ENCODE data around the gene PCIF1.

Gene PCIF1

GRCh38 chr20:45962031-45962755 lies 27.7 kb downstream of the PCIF1 start:
- no peaks in the 10 kb centered on the region for H3K4me1 ChIP-seq (ENCODE audit: control insufficient read depth, insufficient read depth, low read length, unreplicated experiment)
- no peaks in the 10 kb centered on the region for H3K79me2 ChIP-seq (ENCODE audit: control insufficient read depth, insufficient read depth, low read length, unreplicated experiment)
- H3K27ac ChIP-seq (ENCODE audit: low read depth, low read length) = no peak overlapping the region
- no peak overlapping the region for H2AFZ ChIP-seq (ENCODE audit: low read length, unreplicated experiment)
- H3K4me3 ChIP-seq (ENCODE audit: low read depth, low read length) = no peak overlapping the region
- H3K27me3 ChIP-seq (ENCODE audit: insufficient read depth, low read length) = no peaks in the 10 kb centered on the region
- peaks cover 26% of the 10 kb centered on the region; the same call in 1 of the 2 replicates for H3K36me3 ChIP-seq (ENCODE audit: insufficient read depth, low read length)

GRCh38 chr20:45963059-45964005 lies 28.8 kb downstream of the PCIF1 start:
- no peak overlapping the region for H2AFZ ChIP-seq (ENCODE audit: low read length, unreplicated experiment)
- H3K4me1 ChIP-seq (ENCODE audit: control insufficient read depth, insufficient read depth, low read length, unreplicated experiment) = peaks cover 3% of the 10 kb centered on the region
- no peaks in the 10 kb centered on the region for H3K27me3 ChIP-seq (ENCODE audit: insufficient read depth, low read length)
- no peak overlapping the region for H3K4me3 ChIP-seq (ENCODE audit: low read depth, low read length)
- peaks cover 3% of the 10 kb centered on the region for H3K79me2 ChIP-seq (ENCODE audit: control insufficient read depth, insufficient read depth, low read length, unreplicated experiment)
- H3K27ac ChIP-seq (ENCODE audit: low read depth, low read length) = no peak overlapping the region
- peaks cover 25% of the 10 kb centered on the region; the same call in 1 of the 2 replicates for H3K36me3 ChIP-seq (ENCODE audit: insufficient read depth, low read length)

DNA sequence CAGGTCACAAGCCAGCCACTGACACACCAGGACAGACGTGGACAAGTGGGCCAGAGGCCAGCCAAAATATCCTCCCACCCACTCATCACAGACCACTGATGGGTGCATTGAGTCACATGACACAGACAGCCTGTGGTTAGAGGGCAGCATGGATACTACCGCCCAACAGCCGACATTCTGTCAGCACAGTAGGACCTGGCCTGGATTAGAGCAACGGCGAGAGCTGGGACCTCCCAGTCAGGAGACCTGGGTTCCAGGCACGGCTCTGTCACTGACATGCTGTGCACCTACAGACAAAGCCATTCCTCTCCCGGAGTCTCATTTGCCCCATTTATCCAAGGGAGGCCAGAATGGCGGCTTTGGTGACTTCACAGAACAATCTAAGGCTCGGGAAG lies 29.5 kb downstream of the PCIF1 start:
- H3K36me3 ChIP-seq (ENCODE audit: insufficient read depth, low read length) = peaks cover 18% of the 10 kb centered on the region; the same call in 1 of the 2 replicates

DNA sequence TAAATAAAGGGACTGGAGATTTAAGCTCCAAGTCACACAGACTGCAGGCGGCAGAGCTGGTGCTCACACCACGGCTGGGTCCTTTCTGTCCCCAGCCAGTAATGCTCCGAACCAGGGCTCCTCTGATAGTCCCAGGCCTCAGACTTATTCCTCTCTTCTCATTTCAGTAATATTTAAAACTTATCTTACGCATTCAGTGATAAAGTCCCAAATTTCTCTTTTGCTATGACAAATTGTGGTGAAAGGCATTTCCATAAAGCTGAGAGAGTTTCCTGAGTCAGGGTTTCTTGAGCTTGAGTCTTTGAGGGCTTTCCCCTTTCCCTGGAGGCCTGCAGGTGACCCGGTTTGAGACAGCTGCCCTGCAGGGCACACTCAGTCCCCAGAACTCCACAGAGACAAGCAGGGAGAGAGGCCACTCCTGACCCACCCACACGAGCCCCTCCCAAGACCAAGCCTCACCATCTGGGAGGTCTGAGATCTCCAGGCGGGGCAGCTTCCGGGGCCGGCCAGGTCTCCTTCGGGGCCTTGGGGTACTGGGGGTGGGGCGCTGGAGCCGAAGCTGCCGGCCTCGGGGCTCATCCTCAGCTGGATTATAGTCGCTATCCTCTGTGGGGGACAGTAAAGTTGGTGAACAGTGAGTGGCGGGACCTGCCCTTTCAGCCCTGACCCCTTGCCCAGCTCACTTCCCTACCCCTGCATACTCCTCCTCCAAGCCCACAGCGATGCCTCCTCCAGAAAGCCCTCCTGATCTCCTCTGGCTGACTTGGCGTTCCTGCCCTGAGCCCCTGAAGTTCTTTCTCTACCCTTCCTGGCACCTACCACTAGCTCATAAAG lies 30.9 kb downstream of the PCIF1 start:
- no peaks in the 10 kb centered on the region for H3K27me3 ChIP-seq (ENCODE audit: insufficient read depth, low read length)
- no peak overlapping the region for H2AFZ ChIP-seq (ENCODE audit: low read length, unreplicated experiment)
- H3K79me2 ChIP-seq (ENCODE audit: control insufficient read depth, insufficient read depth, low read length, unreplicated experiment) = peaks cover 11% of the 10 kb centered on the region
- H3K4me3 ChIP-seq (ENCODE audit: low read depth, low read length) = no peak overlapping the region
- H3K27ac ChIP-seq (ENCODE audit: low read depth, low read length) = no peak overlapping the region
- H3K4me1 ChIP-seq (ENCODE audit: control insufficient read depth, insufficient read depth, low read length, unreplicated experiment) = peaks cover 23% of the 10 kb centered on the region
- peaks cover 11% of the 10 kb centered on the region; the same call in 1 of the 2 replicates for H3K36me3 ChIP-seq (ENCODE audit: insufficient read depth, low read length)

More for the DNA sequence above, 29.5 kb downstream of the PCIF1 start:
- Histone ChIP-seq H3K79me2 (ENCODE audit: control insufficient read depth, insufficient read depth, low read length, unreplicated experiment) (peaks cover 6% of the 10 kb centered on the region), H3K27me3 (ENCODE audit: insufficient read depth, low read length) (no peaks in the 10 kb centered on the region), H3K4me1 (ENCODE audit: control insufficient read depth, insufficient read depth, low read length, unreplicated experiment) (peaks cover 9% of the 10 kb centered on the region), H3K4me3 (ENCODE audit: low read depth, low read length) (no peak overlapping the region), H3K27ac (ENCODE audit: low read depth, low read length) (no peak overlapping the region), H2AFZ (ENCODE audit: low read length, unreplicated experiment) (no peak overlapping the region)

- Histone ChIP-seq H3K4me1 (ENCODE audit: control insufficient read depth, insufficient read depth, low read length, unreplicated experiment) (peaks cover 24% of the 10 kb centered on the region), H3K4me3 (ENCODE audit: low read depth, low read length) (no peak overlapping the region), H2AFZ (ENCODE audit: low read length, unreplicated experiment) (no peak overlapping the region), H3K79me2 (ENCODE audit: control insufficient read depth, insufficient read depth, low read length, unreplicated experiment) (peaks cover 20% of the 10 kb centered on the region), H3K27ac (ENCODE audit: low read depth, low read length) (no peak overlapping the region), H3K36me3 (ENCODE audit: insufficient read depth, low read length) (peaks cover 6% of the 10 kb centered on the region; the same call in 1 of the 2 replicates), H3K27me3 (ENCODE audit: insufficient read depth, low read length) (no peaks in the 10 kb centered on the region)
These were observed 33.1 kb downstream of the PCIF1 start for GRCh38 chr20:45967551-45968080.

DNA sequence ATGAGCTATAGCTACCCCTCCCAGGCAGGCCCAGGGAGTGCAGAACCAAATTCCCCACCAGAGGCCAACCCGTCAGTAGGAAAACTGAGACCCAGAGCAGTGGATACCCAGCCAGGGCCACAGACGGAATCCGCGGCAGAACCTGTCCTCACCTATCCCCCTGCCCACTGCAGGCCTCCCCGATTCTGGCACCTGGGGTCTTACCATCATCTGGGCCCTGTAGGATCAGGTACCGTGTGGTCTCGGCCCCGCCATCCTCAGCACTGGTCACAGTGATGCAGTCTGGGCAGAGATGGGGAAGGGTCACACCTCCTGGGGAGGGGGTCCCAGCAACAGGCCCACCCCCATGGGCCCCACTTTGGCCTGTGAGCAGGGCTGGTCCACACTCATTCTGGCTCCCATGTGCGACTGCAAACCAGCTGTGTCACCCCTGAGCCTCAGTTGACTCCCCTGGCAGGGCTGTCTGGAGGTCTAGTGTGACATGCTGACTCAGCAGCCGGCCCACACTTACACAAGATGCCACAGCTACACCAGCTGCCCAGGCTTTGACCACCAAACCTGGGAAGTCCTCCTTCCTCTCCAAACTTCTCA lies 33.7 kb downstream of the PCIF1 start:
- peaks cover 20% of the 10 kb centered on the region for H3K79me2 ChIP-seq (ENCODE audit: control insufficient read depth, insufficient read depth, low read length, unreplicated experiment)
- no peak overlapping the region for H3K4me3 ChIP-seq (ENCODE audit: low read depth, low read length)
- H2AFZ ChIP-seq (ENCODE audit: low read length, unreplicated experiment) = no peak overlapping the region
- peaks cover 24% of the 10 kb centered on the region for H3K4me1 ChIP-seq (ENCODE audit: control insufficient read depth, insufficient read depth, low read length, unreplicated experiment)
- peak overlapping the region; percentile 96; the same call in 1 of the 2 replicates for H3K27ac ChIP-seq (ENCODE audit: low read depth, low read length)
- H3K36me3 ChIP-seq (ENCODE audit: insufficient read depth, low read length) = peaks cover 6% of the 10 kb centered on the region; the same call in 1 of the 2 replicates
- no peaks in the 10 kb centered on the region for H3K27me3 ChIP-seq (ENCODE audit: insufficient read depth, low read length)

DNA sequence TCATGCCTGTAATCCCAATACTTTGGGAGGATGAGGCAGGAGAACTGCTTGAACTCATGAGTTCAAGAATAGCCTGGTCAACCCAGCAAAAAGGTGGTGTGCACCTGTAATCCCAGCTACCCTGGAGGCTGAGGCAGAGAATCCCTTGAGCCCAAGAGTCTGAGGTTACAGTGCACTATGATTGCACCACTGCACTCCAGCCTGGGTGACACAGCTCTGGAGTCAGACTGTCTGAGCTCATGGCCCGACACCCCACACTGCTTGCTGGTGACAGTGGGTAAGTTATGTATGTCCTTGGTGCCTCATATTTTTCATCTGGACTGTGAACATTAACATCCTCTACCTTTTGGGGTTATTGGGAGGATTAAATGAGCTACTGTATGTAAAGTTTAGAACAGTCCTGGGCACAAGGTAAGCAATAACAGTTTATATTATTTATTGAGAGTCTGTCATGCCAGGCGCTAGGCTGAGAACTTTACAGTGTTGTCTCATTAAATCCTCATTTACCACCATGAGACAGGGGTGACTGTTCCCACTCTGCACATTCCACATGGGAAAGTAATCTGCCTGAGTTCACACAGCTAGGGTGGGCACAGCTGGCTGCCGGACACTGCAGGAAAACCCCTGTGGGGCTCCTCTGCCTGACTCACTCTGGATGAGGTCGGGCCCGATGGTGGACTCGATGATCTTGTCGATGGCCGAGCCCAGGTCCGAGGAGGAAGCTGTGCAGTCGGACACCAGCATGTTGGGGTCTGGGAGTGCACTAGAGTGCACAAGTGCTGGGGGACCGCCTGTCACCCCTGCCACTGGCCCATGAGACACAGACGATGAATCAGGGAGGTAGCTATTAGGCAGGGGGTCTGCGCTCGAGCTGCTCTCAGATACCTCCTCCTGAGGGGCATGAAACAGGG lies 34.6 kb downstream of the PCIF1 start:
- H3K4me3 ChIP-seq (ENCODE audit: low read depth, low read length) = peak overlapping the region; percentile 79

DNA sequence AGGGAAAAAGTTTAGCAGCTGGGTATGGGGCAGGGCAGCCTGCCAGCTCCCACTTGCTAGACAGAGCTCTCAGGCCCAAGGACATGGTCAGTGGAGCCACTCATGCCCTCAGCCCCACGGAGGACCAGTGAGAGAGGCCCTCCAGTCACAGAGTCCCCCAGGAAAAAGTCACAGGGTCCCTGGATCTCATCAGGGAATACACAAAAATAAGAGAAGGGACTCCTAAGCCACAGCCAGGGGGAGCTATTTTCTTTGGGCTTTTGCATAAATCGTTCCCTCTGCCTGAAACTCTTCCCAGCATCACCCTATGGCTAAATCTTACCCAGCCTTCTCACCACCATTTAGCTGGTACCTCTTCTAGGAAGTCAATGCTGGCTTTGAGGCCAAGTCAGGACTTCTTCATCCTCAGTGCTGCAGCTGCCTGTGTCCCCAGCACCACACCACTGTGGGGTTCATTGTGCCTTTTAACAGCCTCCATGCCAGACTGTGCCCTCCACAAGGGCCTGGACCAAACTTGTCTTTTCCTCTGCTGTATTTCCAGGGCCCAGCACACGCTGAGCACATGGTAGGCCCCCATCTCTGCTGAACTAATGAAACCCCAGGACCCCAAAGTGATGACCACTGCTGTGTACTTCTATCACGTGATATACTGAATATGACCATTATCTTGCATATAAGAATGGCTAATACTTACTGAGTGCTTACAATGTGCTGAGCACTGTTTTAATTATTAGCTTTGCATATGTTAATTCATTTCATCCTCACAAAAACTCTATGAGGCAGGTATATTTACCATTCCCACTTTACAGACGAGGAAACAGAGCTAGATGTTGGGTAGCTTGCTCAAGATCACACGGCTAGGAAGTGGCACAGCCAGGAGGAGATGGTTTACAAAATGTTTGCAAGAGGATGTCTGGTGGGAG lies 35.5 kb downstream of the PCIF1 start:
- Histone ChIP-seq H3K4me1 (ENCODE audit: control insufficient read depth, insufficient read depth, low read length, unreplicated experiment) (peaks cover 24% of the 10 kb centered on the region), H3K27ac (ENCODE audit: low read depth, low read length) (peak overlapping the region; percentile 96), H2AFZ (ENCODE audit: low read length, unreplicated experiment) (no peak overlapping the region), H3K79me2 (ENCODE audit: control insufficient read depth, insufficient read depth, low read length, unreplicated experiment) (peaks cover 20% of the 10 kb centered on the region), H3K27me3 (ENCODE audit: insufficient read depth, low read length) (no peaks in the 10 kb centered on the region), H3K36me3 (ENCODE audit: insufficient read depth, low read length) (no peaks in the 10 kb centered on the region), H3K4me3 (ENCODE audit: low read depth, low read length) (peak overlapping the region; percentile 79)

More for the DNA sequence above, 34.6 kb downstream of the PCIF1 start:
- H3K36me3 ChIP-seq (ENCODE audit: insufficient read depth, low read length) = peaks cover 2% of the 10 kb centered on the region; the same call in 1 of the 2 replicates
- H3K4me1 ChIP-seq (ENCODE audit: control insufficient read depth, insufficient read depth, low read length, unreplicated experiment) = peaks cover 24% of the 10 kb centered on the region
- no peak overlapping the region for H2AFZ ChIP-seq (ENCODE audit: low read length, unreplicated experiment)
- peak overlapping the region; percentile 96 for H3K27ac ChIP-seq (ENCODE audit: low read depth, low read length)
- H3K27me3 ChIP-seq (ENCODE audit: insufficient read depth, low read length) = no peaks in the 10 kb centered on the region
- peaks cover 20% of the 10 kb centered on the region for H3K79me2 ChIP-seq (ENCODE audit: control insufficient read depth, insufficient read depth, low read length, unreplicated experiment)

Data from ACC112 (cell line).